ENCODE data around the gene SMIM36. TPM values are rescaled to one million over a fixed set of nuclear protein-coding genes. Genes with fewer than 3 reads are reported as not detected.

SMIM36 gene
- total RNA-seq, 2 donors from 2014 or later, result not detected

- Mint-ChIP-seq H3K36me3 (ENCODE audit: low read depth) (peaks cover 21% of the 10 kb centered on the region), H3K27me3 (ENCODE audit: insufficient read depth) (peaks cover 6% of the 10 kb centered on the region), H3K9me3 (no peaks in the 10 kb centered on the region), H3K4me1 (peaks cover 21% of the 10 kb centered on the region), H3K27ac (peak within 1 kb of the TSS; percentile 83), H3K4me3 (peak within 1 kb of the TSS; percentile 88)
- DNase-seq, result no peak
- no peak for TF ChIP-seq CTCF (conservative IDR thresholded peaks at IDR 0.05)
- 0% methylated on average over 8 to 62 of the region's 62 CpGs for WGBS, 2 experiments (ENCODE audit: insufficient coverage in 1 of 2, insufficient read length in 1 of 2)
- no peaks in the 10 kb centered on the region for H3K27me3 ChIP-seq (ENCODE audit: control insufficient read depth, insufficient read depth, low read length, poor library complexity, severe bottlenecking)
- peak within 1 kb of the TSS; percentile 68 for H3K9ac ChIP-seq (ENCODE audit: extremely low read depth, low read length, poor library complexity, severe bottlenecking)
- peaks cover 2% of the 10 kb centered on the region for H3K9me3 ChIP-seq (ENCODE audit: control insufficient read depth, low read length)
- peak within 1 kb of the TSS; percentile 91 for H3K4me3 ChIP-seq (ENCODE audit: low read length)
- H3K4me1 ChIP-seq (ENCODE audit: control insufficient read depth, insufficient read depth, low read length), result no peaks in the 10 kb centered on the region
- peak within 1 kb of the TSS; percentile 82 for H3K27ac ChIP-seq (ENCODE audit: low read depth, low read length)
- H3K36me3 ChIP-seq (ENCODE audit: control insufficient read depth, insufficient read depth, low read length), result peaks cover 12% of the 10 kb centered on the region
Observed at GRCh38 chr17:55421179-55421934, 89.9 kb downstream of the SMIM36 start, which contains the start of gene MMD. Gene MMD, minus strand, starts transcription at chr17:55421835. Its CDS starts 140 bp downstream, at chr17:55421695.

DNA sequence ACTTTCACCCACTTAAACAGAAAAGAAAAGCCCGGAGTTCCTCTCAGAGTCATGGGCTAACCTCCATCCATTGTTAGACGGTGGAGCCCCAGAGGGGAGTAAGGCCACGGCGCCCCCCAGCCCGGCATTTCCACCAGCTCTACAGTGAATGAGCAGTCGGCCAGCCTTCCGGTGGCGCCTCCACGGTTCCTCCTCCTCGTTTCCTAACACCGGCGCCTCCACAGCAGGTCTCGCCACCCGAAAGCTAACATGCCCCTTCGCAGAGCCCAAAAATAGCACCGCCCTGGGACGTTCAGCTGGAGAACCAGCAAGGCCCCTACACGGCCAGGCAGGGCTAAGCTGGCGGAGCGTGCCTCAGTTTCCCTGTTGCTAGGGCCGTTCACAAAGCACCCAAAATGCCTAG is 90.5 kb downstream of the SMIM36 start:
- WGBS, 2 experiments (ENCODE audit: insufficient coverage in 1 of 2, insufficient read length in 1 of 2), result 0 to 1% methylated on average over 1 to 21 of the region's 21 CpGs
- H3K36me3 ChIP-seq (ENCODE audit: control insufficient read depth, insufficient read depth, low read length), result peaks cover 12% of the 10 kb centered on the region
- Mint-ChIP-seq H3K4me3 (peak overlapping the region; percentile 88), H3K4me1 (peaks cover 21% of the 10 kb centered on the region), H3K36me3 (ENCODE audit: low read depth) (peaks cover 27% of the 10 kb centered on the region), H3K27me3 (ENCODE audit: insufficient read depth) (peaks cover 5% of the 10 kb centered on the region), H3K27ac (peak overlapping the region; percentile 83), H3K9me3 (no peaks in the 10 kb centered on the region)
- peak overlapping the region; percentile 91 for H3K4me3 ChIP-seq (ENCODE audit: low read length)
- peaks cover 6% of the 10 kb centered on the region for H3K9me3 ChIP-seq (ENCODE audit: control insufficient read depth, low read length)
- H3K27me3 ChIP-seq (ENCODE audit: control insufficient read depth, insufficient read depth, low read length, poor library complexity, severe bottlenecking), result no peaks in the 10 kb centered on the region
- peak overlapping the region; percentile 82 for H3K27ac ChIP-seq (ENCODE audit: low read depth, low read length)
- no peak for TF ChIP-seq CTCF (conservative IDR thresholded peaks at IDR 0.05)
- no peaks in the 10 kb centered on the region for H3K4me1 ChIP-seq (ENCODE audit: control insufficient read depth, insufficient read depth, low read length)
- DNase-seq, result peak; percentile 75
- H3K9ac ChIP-seq (ENCODE audit: extremely low read depth, low read length, poor library complexity, severe bottlenecking), result peak overlapping the region; percentile 68

DNA sequence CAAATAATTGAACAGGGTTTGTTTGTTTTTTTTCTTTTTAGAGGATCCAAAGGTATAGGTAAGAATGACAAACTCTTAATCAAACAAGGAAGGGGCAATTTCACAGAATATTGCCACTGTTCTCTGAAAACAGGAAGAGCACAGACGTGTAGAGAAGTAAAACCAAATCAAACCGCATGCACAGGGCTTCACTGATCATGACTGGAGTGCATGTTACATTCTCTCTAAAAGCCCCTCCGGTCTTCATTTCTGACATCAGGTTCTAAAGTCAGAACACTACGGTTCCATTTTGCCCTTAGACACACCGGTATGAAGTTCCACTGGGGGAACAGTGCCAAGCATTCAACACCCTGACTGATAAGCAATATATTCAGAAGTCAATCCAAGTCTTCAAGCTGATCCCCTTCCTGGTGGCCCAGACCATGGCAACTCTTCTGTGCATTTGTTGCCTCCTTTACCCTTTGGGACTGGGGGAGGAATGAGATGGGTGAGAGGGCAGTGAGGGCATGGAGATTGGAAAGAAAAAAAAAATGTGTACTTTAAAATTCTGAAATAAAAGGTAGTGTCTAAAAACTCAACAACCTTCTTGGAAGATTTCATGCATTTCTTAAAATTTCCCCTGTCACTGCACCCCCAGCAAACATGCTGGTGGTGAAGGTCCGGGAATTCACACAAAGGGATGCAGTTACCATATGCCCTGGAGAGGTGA is 91.0 kb downstream of the SMIM36 start:
- Mint-ChIP-seq H3K27me3 (ENCODE audit: insufficient read depth) (peaks cover 4% of the 10 kb centered on the region), H3K9me3 (no peaks in the 10 kb centered on the region), H3K4me3 (peak overlapping the region; percentile 88), H3K36me3 (ENCODE audit: low read depth) (peaks cover 27% of the 10 kb centered on the region), H3K27ac (peak overlapping the region; percentile 83), H3K4me1 (peaks cover 23% of the 10 kb centered on the region)
- Histone ChIP-seq H3K9ac (ENCODE audit: extremely low read depth, low read length, poor library complexity, severe bottlenecking) (peak overlapping the region; percentile 68), H3K27ac (ENCODE audit: low read depth, low read length) (no peak overlapping the region), H3K27me3 (ENCODE audit: control insufficient read depth, insufficient read depth, low read length, poor library complexity, severe bottlenecking) (no peaks in the 10 kb centered on the region), H3K36me3 (ENCODE audit: control insufficient read depth, insufficient read depth, low read length) (peaks cover 12% of the 10 kb centered on the region), H3K4me1 (ENCODE audit: control insufficient read depth, insufficient read depth, low read length) (no peaks in the 10 kb centered on the region), H3K9me3 (ENCODE audit: control insufficient read depth, low read length) (peaks cover 6% of the 10 kb centered on the region), H3K4me3 (ENCODE audit: low read length) (peak overlapping the region; percentile 91)
- no peak for TF ChIP-seq CTCF (conservative IDR thresholded peaks at IDR 0.05)
- DNase-seq, result no peak
- 68 to 74% methylated on average over 5 to 6 of the region's 6 CpGs for WGBS, 2 experiments (ENCODE audit: insufficient coverage in 1 of 2, insufficient read length in 1 of 2)
